HG02678 (cell line): ENCODE data around the gene DLD.
"Not testable (repeated sequence)": the region's sequence is repeated elsewhere in the genome, so short reads cannot be mapped to it uniquely, and the experiment has no call there.

Experiments
- ATAC-seq: cut with Tn5 transposase; IDR thresholded peaks from one replicate; pipeline ENCODE4 v1.9.1; 2021; ENCODE audit warnings: mild to moderate bottlenecking, moderate library complexity; ENCODE audit not compliant: unreplicated experiment

DLD gene

DNA sequence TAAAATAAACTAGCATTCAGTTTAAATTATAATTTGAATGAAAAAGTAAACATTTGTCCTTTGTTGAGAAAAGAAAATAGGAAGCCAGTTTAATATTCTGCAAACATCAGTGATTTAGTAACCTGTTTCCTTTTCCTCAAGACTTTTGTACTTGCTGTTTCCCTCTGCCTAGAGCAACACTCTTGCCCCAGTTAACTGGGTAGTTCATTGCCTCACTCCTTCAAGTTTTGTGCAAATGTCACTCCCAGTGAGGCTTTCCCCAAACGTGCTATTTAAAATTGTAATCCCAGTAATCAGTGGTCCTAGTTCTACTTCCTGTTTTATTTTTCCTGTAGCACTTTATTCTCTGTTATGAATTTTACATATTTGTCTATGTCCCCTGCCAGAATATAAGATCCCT, 23.8 kb downstream of the DLD start:
- ATAC-seq = no peak

DNA sequence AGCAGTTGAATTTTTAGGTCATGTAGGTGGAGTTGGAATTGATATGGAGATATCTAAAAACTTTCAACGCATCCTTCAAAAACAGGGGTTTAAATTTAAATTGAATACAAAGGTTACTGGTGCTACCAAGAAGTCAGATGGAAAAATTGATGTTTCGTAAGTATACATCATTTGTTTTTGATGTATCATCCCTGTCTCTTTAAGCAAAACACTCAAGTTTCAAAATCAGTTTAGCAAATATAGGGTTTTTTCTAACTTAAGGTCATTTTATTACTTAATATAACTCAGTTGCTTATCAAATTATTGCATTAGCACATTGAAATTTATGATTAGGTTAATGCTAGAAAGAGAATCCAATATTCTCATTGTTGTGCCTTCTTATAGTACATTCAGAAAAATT, 24.6 kb downstream of the DLD start:
- ATAC-seq = no peak

DNA sequence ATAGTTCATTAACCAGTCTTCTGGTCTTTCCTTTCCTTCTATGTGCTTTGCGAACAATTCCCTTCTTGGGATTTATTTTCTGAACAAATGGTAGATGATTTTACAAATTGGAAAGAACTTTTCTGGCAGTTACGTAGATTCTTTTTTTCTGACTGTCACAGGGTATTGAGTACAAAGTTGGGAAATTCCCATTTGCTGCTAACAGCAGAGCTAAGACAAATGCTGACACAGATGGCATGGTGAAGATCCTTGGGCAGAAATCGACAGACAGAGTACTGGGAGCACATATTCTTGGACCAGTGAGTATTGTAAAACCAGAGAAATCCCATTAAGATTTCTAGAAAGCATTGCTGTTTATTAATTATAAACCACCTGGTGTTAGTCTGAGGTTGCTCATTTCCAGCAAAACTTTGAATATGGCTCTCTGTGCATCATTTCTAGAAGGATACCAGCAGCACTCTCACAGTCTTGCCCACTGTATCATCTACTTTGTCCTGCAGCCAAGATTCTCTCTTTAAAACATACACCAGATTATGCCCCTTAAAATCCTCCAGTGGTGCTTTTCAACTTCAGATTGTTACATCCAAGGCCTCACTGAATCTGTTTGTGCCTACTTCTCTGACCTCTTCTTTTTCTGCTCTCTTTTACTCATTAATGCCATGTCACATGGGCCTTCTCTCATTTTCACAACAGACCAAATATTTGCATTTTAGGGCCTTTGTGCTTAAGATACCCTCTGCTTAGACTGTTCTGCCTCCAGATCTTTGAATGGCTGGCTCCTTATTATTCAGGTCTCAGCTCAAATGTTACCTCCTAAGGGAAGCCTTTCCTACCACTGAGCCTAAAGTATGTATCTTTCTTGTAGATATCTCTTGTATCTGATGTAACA, 27.0 kb downstream of the DLD start:
- peak; percentile 78 for ATAC-seq

DNA sequence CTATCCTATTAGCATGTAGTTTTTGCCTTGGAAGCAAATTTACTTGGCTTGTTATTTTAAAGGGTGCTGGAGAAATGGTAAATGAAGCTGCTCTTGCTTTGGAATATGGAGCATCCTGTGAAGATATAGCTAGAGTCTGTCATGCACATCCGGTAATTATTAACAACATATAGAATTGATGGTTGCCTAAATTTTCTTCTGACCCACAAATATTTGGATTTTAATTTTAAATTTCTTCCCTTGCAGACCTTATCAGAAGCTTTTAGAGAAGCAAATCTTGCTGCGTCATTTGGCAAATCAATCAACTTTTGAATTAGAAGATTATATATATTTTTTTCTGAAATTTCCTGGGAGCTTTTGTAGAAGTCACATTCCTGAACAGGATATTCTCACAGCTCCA, 28.0 kb downstream of the DLD start:
- no peak for ATAC-seq

DNA sequence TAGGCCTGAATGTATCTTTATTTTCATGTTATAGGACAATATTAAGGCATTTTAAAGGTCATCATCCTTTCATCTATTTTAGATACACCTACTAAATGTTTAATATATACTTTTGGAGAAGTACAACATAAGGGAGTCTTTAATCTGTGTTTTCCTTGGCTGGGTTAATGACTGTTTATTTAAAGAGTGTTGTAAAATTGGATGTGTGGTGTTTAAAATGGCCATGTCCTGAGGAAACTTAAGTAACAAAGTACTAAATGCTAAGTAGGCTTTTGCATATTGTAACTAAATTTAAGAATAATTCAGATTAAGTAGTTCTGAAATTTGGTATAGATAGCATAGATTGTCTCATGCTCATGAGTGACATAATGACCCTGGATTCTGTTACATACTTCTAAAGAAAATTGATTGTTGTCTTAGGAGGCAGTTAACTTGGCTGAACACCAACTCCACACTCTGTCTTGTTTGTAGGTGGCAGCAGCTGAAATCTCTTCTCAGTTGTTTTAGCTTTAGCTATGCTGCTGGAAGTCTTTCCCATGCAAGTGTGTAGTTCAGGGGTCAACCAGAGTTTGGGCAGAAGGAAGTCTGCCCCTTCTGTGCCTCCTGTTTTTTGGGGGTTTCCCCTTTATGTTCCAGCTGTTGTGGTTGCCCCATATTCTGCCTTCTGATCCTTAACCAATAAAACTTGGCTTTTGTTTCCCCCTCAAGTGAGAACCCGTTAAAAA, 29.2 kb downstream of the DLD start:
- ATAC-seq = no peak

DNA sequence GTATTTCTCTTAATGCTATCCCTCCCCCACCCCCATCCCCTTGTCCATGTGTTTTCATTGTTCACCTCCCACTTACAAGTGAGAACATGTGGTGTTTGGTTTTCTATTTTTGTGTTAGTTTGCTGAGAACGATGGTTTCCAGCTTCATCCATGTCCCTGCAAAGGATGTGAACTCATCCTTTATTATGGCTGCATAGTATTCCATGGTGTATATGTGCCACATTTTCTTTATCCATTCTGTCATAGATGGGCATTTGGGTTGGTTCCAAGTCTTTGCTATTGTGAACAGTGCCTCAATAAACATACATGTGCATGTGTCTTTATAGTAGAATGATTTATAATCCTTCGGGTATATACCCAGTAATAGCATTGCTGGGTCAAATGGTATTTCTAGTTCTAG, 30.8 kb downstream of the DLD start:
- ATAC-seq = not testable (repeated sequence)

DNA sequence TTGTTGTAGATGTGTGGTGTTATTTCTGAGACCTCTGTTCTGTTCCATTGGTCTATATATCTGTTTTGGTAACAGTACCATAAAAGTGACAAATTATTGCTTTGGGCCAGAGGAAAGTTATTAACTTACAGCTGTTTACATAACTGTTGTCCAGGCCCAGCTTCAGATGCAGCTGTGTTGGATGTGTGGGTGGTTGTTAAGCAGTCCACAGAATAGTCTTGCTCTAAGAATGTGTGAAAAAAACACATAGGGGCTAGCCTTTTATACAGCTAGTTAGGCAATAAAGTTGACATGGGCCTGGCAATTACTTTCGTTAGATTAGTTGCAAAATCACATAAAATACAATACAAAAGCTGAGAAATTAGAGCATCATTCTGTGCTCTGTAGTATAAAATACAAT, 31.9 kb downstream of the DLD start:
- no peak for ATAC-seq

DNA sequence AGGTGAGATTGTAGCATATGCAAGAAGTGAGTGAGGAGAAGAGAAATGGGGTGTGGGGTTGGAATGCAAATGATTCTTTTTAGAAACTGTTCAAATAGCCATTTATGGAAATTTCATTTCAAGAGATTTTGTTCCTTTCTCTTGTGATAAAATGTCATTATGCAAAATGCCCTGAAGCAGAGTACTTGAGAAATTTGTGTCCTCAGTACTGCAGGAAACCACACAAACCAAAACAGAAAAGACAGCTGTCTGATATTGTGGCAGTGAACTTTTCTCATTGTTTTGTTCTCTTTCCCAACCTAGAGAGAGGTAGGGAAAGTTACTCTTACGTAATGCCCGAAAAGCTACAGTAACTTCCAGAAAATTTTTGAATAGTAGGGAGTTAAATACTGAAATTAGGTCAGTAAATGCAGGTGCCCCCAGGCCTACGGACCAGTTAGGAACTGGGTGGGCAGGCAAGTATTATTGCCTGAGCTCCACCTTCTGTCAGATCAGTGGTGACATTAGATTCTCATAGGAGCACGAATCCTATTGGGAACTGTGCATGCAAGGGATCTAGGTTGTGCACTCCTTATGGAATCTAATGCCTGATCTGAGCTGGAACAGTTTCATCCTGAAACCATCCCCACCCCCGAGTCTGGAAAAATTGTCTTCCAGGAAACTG, 34.0 kb downstream of the DLD start:
- ATAC-seq = peak; percentile 92

DNA sequence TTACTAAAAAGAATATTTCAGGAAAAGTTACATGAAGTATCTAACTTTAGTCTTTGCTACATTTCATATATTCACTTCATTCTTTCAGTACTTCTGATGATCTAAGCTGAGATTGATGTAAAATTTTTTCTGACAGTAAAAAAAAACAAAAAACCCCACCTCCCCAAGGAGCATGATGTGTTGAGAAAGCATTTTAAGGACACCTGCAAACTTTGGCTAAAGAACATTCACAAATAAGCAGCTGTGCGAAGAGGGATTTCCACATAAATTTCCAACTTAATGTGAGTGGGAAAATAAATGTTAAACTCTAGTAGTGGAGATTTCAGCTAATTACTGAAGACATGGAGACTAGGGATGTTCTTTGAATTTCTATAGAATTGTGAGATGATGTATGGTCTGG, 35.5 kb downstream of the DLD start:
- ATAC-seq = no peak

DNA sequence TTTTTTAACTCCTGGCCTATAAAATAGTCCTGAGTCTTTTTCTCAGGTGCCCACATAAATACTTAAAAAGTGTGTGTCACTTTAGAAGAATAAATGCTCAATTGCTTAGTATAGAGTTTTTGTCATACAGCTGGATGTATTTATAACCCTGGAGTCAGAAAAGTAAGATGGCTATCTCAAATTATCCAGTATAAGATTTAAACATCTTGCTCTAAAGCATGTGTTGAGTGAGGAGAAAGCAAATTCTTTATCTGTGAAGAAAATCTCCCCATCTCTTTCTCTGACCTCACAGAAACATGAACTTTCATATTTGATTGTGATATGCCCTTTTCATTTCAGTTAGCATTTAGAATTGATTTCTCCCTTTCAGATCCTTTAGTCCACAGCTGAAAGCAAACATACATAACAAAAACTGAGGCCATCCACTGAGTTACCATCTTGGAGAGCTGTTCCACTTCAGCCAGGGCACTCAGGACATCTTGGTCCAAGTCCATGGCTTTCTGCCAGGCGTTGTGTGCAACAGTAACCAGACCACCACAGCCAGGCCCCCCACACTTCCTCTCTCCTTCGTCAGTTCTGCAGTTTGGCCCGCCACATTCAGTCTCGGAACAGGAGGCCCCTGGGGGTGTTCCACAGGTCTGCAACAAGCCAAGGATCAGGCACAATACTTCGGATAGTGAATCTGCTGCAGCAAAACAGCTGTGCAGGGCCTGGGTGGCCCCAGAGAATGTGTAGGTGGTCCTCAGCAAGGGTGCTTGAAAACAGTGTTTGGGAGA, 40.9 kb downstream of the DLD start:
- ATAC-seq = no peak

DNA sequence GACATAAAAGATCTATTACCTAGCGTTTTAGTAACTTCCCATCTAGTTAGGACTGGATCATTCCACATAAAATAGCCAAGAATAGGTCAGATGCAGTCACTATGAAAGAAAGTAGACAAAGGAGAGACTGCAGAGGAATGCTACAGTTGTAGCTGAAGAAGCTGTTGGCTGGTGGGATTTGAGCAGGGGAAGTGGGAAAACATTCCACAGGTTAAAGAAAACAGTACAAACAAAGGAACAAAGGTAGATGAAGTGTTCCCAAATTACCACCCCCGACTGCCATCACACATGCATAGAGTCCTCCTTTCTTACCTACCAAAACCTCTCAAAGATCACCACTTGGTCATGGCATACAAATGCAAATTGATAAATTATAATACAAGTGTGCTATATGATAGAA, 41.8 kb downstream of the DLD start:
- no peak for ATAC-seq

DNA sequence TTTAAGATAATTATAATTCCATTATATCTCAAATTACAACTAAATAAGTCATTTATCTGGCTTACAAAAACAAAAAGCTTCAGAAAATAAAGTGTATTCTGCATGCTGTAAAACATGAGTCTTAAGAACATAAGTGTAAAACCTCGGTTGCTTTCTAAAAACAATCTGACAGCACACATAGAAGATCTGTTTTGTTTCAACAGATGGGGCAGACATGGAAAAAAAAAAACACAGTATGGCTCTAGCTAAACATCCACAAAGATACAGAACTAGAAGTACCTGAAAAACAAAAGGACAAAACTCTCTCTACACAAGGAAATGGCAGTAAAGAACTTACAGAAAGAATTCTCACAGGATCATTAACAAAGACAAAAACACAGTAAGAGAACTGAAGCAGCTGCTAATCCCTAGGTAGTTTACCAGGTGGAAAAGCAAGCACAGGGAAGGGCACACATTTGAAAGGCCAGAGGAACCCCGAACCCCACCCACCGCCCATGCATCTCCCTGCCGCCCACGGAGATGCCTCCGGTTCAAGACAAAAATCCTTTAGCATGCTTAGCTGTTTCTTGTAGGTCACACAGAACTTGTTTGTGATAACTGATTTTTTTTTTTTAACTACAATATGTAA, 42.5 kb downstream of the DLD start:
- ATAC-seq = no peak

DNA sequence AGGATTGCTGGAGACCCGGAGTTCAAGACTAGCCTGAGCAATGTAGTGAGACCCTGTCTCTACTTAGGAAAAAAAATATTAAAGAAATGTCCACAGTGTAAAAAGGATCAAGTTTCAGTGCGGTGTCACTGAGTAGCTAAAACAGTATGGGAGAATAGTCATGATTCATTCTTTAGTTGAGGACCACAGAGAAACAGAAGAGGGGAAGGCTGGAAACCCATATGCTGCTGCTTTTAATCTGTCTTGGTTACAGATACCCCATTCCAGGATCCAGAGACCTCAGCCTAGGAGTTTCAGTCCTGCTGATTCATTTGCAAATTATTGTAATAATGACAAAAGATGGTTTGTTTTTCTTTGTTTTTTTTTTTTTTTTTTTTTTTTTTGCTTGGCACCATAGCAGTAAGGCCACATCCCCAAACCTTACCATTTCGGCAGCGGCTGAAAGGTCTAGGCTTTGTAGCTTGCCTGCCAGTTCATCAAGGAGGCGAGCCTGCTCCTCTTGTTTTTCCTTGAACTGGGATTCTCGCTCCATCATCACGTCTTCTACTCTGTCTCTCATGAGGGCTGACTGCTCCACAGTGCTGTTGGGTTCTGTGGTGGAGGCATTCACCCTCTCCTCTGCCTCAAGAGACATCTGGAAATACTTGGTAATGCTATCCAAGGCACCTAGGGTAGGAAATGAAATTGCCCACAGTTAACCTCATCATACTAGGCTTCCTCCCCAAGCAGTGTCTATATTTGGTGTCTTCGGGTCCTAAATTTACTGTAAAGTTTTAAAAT, 44.2 kb downstream of the DLD start:
- no peak for ATAC-seq

DNA sequence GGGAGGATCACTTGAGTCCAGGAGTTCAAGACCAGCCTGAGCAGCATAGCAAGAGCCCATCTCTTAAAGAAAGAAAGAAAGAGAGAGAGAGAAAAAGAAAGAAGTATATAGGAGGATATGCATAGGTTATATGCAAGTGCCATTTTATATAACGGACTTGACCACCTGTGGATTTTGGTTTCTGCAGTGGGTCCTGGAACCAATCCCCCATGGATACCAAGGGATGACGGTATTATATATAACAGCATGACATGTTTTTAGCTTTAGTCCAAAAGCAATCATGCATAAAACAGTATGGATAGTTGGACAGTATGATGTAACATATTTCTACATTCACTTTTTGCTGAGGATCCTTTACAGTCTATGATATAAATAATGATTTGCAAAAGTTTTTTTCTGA, 45.3 kb downstream of the DLD start:
- ATAC-seq = no peak

DNA sequence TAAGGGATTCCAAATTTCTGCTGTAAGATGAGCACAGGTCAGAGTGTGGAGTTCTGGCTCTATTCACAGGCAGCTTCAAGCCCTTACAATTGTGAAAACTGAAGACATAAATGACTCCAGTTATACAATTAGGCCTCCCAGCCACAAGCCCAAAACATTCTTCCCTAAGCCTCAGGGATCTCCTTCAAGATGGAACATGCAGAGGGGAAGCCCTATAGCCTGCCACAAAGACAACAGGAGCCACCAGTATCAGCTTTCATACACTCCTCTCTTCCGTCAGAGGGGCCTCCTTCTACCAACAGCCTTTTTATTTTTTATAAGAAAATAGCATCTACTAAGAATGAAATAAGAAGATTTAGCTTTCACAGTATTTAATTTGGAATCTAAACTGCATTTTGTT, 46.5 kb downstream of the DLD start:
- ATAC-seq = no peak

DNA sequence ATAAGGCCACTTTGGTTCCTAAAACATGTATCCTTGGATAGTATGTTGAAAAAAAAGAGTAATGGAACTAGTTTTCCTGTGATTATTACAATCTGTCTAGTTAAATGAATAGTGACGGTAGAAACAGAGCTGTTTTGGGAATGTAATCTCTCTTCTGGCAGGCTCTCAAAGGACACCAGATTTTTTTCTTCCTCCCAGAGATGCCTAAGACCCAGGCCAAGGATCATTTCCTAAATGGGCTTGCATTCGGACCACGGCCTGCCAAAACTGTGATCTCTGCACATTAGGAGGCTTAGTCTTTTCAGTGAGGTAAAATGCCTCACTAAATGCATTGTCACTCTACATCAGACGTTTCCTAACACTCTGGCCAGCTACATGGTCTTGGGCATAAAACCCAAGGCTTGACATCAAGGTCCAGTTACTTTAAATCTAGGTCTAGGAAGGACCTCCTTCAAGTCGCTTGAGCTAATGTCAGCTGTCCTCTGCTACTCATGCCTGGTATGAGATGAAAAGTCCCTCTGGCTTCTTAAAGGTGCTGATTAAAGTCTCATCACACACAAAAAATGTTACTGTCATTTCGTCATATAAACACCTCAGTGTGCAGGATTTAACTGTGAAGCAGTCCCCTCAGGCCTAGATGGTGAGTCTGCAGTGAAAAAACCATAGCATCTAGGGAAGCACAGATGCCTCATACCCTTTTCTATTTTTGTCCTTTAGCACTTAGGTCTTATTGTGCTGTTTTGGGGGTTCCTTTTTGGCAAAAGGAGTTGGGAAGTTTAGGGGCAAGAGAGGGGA, 47.7 kb downstream of the DLD start:
- no peak for ATAC-seq

DNA sequence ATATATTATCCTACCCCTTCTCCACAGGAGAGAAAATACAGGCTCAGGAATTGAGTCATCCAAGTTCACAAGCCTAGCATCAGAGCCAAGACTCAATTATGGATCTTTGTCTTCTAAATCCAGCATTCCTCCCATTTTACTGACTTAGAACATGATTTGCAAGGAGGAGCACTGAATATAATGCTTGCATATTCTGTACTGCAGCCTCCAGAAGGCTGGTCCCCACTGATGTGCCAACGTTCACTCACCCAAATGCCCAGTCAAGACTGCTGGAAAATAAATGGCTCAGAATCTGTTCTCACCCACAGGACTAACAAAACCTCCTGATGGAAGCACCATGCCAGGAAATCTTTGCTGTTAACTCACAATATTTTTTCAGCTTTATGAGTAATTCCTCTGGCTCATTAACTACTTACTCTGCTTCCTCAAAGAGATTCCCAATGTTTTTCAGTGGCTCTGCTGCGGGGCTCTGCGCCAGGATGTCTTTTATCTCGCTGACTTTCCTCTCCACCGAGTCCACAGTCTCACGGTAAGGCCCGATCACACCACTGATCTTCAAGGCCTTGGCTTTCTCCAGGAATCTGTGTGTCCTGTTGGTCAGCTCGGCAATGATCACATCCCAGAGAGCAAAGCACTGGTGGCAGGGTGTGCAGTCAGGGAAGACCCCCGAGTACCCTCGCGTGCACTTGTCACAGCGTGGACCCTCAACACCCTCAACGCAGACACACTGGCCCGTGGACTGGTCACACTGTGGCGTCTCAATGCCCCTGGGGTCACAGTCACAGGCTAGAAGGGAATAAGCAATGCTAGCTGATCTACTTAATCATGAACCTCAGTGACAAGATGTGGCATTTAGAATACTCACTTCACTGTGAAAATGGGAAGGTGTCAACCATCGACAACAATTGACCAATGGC, 48.8 kb downstream of the DLD start:
- no peak for ATAC-seq

DNA sequence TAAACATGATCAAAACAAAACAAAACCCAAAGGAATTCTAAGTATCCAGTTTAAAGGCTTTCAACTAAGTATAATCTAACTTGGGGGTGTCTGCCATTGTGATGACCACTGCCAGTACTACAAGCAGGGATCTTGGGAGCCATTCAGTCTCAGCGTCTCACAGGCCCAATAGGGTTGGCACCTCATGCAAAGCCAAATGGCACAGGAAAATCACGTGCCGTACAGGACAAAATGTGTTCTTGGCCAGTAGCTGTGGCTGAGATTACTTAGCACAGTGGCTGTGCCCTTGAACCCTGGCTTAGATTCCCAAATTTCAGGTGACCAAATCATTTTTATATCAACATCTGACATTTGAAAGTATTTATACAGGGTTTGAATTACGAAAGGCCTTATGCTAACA, 50.0 kb downstream of the DLD start:
- no peak for ATAC-seq
